Measurements from ENCODE around the gene USP31. TPM values are rescaled to one million over a fixed set of nuclear protein-coding genes. Genes with fewer than 3 reads are reported as not detected.

USP31 gene
- total and polyA plus RNA-seq, 2 of the 8 experiments (the other 6 are each of a cell fraction or from before 2014, with no cell fraction given) = 6.7 to 19.0 TPM

DNA sequence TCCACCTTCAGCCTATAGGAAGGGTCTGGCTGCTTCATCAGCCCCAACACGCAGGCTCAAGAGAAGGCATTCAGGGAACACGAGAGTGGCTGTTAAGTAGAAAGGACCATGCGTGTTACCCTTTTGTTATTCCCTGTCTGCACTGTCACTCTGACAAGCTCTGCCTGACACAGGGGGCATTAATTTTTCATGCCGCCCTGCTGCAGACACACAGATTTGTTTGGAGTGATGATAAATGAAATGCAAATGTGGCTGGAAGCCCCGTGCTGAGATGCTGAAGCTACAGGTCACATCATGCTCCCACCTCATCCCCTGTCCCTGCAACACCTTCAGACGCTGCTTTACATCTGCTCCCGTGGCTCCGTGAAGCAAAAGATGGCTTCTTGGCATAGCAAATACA, 97.7 kb downstream of the USP31 start:
- POLR2A ChIA-PET (ENCODE audit: partially characterized antibody) = no interaction called here
- Histone ChIP-seq H3K23ac (ENCODE audit: insufficient read length) (no peak overlapping the region), H3K56ac (replicated peaks; ENCODE audit: insufficient read length, low read depth, low read length) (no peak overlapping the region), H2AFZ (ENCODE audit: low read length) (no peak overlapping the region), H3K27me3 (replicated peaks in 1 of 4; ENCODE audit: control insufficient read depth in 3 of 4, extremely low read depth in 1 of 4, insufficient read depth in 3 of 4, low read length in 3 of 4) (no peaks in the 10 kb centered on the region), H3K27ac (ENCODE audit: low read depth, low read length) (no peak overlapping the region), H3K4ac (replicated peaks; ENCODE audit: insufficient read length, low read depth, low read length) (no peak overlapping the region), H3K9me3 (ENCODE audit: insufficient read depth in 2 of 2, low read depth in 1 of 2, low read length in 1 of 2) (no peaks in the 10 kb centered on the region), H4K8ac (ENCODE audit: extremely low read depth, insufficient read depth, low read length) (no peak overlapping the region), H2BK5ac (ENCODE audit: low read depth, low read length) (no peak overlapping the region), H3K4me2 (ENCODE audit: insufficient read depth in 1 of 2, low read depth in 2 of 2, low read length in 2 of 2) (no peak overlapping the region), H3K4me1 (replicated peaks in 1 of 4; ENCODE audit: control insufficient read depth in 3 of 4, insufficient read depth in 4 of 4, low read length in 3 of 4) (no peaks in the 10 kb centered on the region; a peak in 1 of 7 replicates), H2BK12ac (ENCODE audit: low read depth, low read length) (no peak overlapping the region), H2BK20ac (ENCODE audit: low read length) (no peak overlapping the region), H2BK120ac (replicated peaks; ENCODE audit: low read depth, low read length) (no peak overlapping the region), H3K36me3 (ENCODE audit: control insufficient read depth in 2 of 4, insufficient read depth in 4 of 4, low read length in 3 of 4) (no peaks in the 10 kb centered on the region), H2AK5ac (ENCODE audit: low read depth, low read length) (no peak overlapping the region), H4K5ac (ENCODE audit: insufficient read length, low read depth, low read length) (no peak overlapping the region), H2BK15ac (ENCODE audit: low read length) (no peak overlapping the region), H4K91ac (replicated peaks; ENCODE audit: insufficient read length, low read length) (no peak overlapping the region), H3K14ac (ENCODE audit: insufficient read length) (no peak overlapping the region), H3K23me2 (ENCODE audit: low read depth, low read length) (peaks cover 2% of the 10 kb centered on the region; the same call in 1 of the 2 replicates), H4K20me1 (replicated peaks in 1 of 2; ENCODE audit: control insufficient read depth in 1 of 2, insufficient read depth in 2 of 2, low read length in 2 of 2) (no peaks in the 10 kb centered on the region), H3K9ac (replicated peaks in 1 of 4; ENCODE audit: extremely low read depth in 1 of 4, low read depth in 3 of 4, low read length in 3 of 4) (no peak overlapping the region), H3K4me3 (ENCODE audit: extremely low read depth in 1 of 4, insufficient read depth in 2 of 4, low read depth in 3 of 4, low read length in 4 of 4) (no peak overlapping the region), H3K79me2 (ENCODE audit: control insufficient read depth in 1 of 2, insufficient read depth in 2 of 2, low read length in 2 of 2) (no peaks in the 10 kb centered on the region), H3K79me1 (ENCODE audit: low read depth, low read length) (no peaks in the 10 kb centered on the region), H3K18ac (ENCODE audit: extremely low read depth, low read length) (no peak overlapping the region)
- TF ChIP-seq EP300 (IDR thresholded peaks at IDR 0.05; ENCODE audit: borderline replicate concordance in 1 of 2, low read depth in 2 of 2, low read length in 2 of 2) (no peak), GTF2F1 (IDR thresholded peaks at IDR 0.05; ENCODE audit: borderline replicate concordance, low read depth, low read length) (no peak)
- 88% methylated on average over 8 of the region's 8 CpGs; no CpG with 5 or more reads in 1 of the 2 experiments for WGBS, 2 experiments (ENCODE audit: extremely low coverage in 1 of 2, insufficient coverage in 1 of 2, insufficient read length in 1 of 2, insufficient replicate concordance in 2 of 2, low coverage in 1 of 2, low lambda C conversion rate in 2 of 2, missing lambda C conversion rate in 1 of 2)
- FAIRE-seq = no peak
- CTCF ChIA-PET (ENCODE audit: partially characterized antibody) = interaction anchor here (0.6 kb wide), 2 partner anchors 9 to 260 kb away, joined by 3 read pairs; no protein-coding TSS in a partner anchor
- DNase-seq (ENCODE audit: low read depth in 1 of 2, low spot score in 2 of 2) = no peak
